HepG2 (cell line): ENCODE measurements around the gene MRM1. TPM values are rescaled to one million over a fixed set of nuclear protein-coding genes. Genes with fewer than 3 reads are reported as not detected.

Experiments used
- FOXO1 ChIP-seq: sonication (generic); formaldehyde crosslinking; IDR thresholded peaks from 2 replicates; pipeline ENCODE4 v1.4.0; 2020; ENCODE audit warnings: missing genetic modification reagents
- KLF6 ChIP-seq: IDR thresholded peaks from 2 replicates; pipeline ENCODE4 v1.8.0; 2016; ENCODE audit warnings: missing biosample characterization, missing genetic modification reagents
- NCOR1 ChIP-seq: fragments of 200-600 bp; sonication (generic); IDR thresholded peaks from 2 replicates; pipeline ENCODE4 v1.7.0; 2017; ENCODE audit warnings: antibody characterized with exemption, low read length, borderline replicate concordance
- TCF12 ChIP-seq, 2 experiments: fragments of 450-650 bp in 1 of 2; sonication (generic) in 1 of 2; formaldehyde crosslinking in 1 of 2; IDR thresholded peaks; 2 replicates each; pipeline versions ENCODE4 v1.6.1 to v1.8.0; 2017 to 2022; ENCODE audit warnings: antibody characterized with exemption in 1 of 2, mild to moderate bottlenecking in 1 of 2, missing genetic modification reagents in 1 of 2, moderate library complexity in 1 of 2
- ZNF317 ChIP-seq: sonication (generic); formaldehyde crosslinking; IDR thresholded peaks from 2 replicates; pipeline ENCODE4 v1.5.0; 2020; ENCODE audit warnings: mild to moderate bottlenecking, missing genetic modification reagents
- ZNF432 ChIP-seq: sonication (generic); formaldehyde crosslinking; IDR thresholded peaks from 2 replicates; pipeline ENCODE4 v1.5.0; 2020; ENCODE audit warnings: missing genetic modification reagents, mild to moderate bottlenecking, borderline replicate concordance
- polyA plus RNA-seq, 8 experiments: library from polyadenylated mRNA; depleted of rRNA in 3 of 8; stranded (reverse) in 7 of 8; unstranded in 1 of 8; fragments of >200 nt; fragmentation: Illumina TruSeq in 4 of 8; extraction: Trizol in 4 of 8; gene quantifications; 2 replicates each; pipeline versions ENCODE4 v1.2.1 to v1.2.3, GENCODE V29; 2011 to 2016; ENCODE audit warnings: low read depth in 4 of 8, missing spikeins in 1 of 8, mixed read lengths in 1 of 8; ENCODE audit not compliant: insufficient read depth in 1 of 8
- total RNA-seq, 5 experiments: library from RNA; depleted of rRNA; stranded (reverse); fragments of >200 nt; fragmentation: Illumina TruSeq; extraction: Trizol; gene quantifications; 2 replicates each; pipeline ENCODE4 v1.2.3, GENCODE V29; 2016; ENCODE audit warnings: low read depth in 1 of 5
- TF ChIP-seq, protein P1 (sequence below): sonication (generic); formaldehyde crosslinking; IDR thresholded peaks from 2 replicates; pipeline ENCODE4 v1.8.1; 2023; ENCODE audit warnings: mild to moderate bottlenecking, moderate library complexity, missing genetic modification reagents
- TF ChIP-seq, protein P2 (sequence below): IDR thresholded peaks from 2 replicates; pipeline ENCODE4 v1.6.1; 2016; ENCODE audit warnings: low read depth, missing genetic modification reagents, missing compliant biosample characterization
- TF ChIP-seq, protein P3 (sequence below): sonication (generic); formaldehyde crosslinking; IDR thresholded peaks from 2 replicates; pipeline ENCODE4 v1.4.0; 2020; ENCODE audit warnings: missing genetic modification reagents, borderline replicate concordance
- TF ChIP-seq, protein P4 (sequence below): sonication (generic); formaldehyde crosslinking; IDR thresholded peaks from 2 replicates; pipeline ENCODE4 v1.4.0; 2020; ENCODE audit warnings: mild to moderate bottlenecking, missing genetic modification reagents
- TF ChIP-seq, protein P5 (sequence below): sonication (generic); formaldehyde crosslinking; IDR thresholded peaks from 2 replicates; pipeline ENCODE4 v1.4.0; 2020; ENCODE audit warnings: mild to moderate bottlenecking, low read depth, missing genetic modification reagents

MRM1 gene
- total and polyA plus RNA-seq, 2 of the 13 experiments (the other 11 are each of a cell fraction or from before 2014, with no cell fraction given) = 4.1 to 11.3 TPM

DNA sequence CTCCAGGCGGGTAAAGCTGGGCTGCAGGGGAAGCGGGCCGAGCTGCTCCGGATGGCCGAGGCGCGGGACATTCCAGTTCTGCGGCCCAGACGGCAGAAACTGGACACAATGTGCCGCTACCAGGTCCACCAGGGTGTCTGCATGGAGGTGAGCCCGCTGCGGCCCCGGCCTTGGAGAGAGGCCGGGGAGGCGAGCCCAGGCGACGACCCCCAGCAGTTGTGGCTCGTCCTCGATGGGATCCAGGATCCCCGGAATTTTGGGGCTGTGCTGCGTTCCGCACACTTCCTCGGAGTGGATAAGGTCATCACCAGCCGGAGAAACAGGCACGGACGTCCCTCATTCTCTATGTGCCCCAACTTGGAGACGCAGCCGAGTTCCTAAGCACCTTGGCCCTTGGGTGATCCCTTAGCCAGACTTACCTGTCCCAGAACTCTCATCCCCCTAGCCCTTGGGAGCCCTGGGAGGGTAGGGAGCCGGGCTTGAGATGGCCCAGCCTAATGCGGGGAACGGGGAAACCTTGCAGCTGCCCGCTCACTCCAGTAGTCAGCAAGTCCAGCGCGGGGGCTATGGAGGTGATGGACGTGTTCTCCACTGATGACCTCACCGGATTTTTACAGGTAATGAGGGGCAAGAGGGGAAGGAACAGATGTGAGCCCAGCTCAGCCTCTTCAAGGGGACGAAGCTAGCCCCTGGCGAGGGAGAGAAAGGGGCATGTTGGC lies 806 bp downstream of the MRM1 start (continued):
- TF ChIP-seq, protein P1, sequence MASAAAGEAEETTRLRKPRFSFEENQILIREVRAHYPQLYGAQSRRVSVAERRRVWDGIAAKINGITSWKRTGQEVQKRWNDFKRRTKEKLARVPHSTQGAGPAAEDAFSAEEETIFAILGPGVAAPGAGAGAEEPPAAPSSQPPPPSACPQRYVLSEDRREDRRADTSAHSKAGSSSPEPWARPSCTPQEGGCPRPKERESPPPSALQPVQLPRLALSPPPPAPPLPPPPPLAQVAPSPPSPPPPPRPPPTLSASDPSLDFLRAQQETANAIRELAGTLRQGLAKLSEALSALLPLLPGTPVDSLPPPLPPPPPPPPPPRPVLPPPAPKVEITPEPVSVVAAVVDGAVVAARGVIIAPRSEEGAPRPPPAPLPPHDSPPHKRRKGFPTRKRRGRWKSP = 0 out of 2 replicates have a peak, but pooled peaks have one; percentile 46
- TF ChIP-seq ZNF432 = no peak
- 0 out of 2 replicates have a peak, but pooled peaks have one; percentile 1 for TF ChIP-seq FOXO1 (CRISPR knock-in tag)
- no peak for TF ChIP-seq TCF12 (IDR thresholded peaks at IDR 0.05)
- TF ChIP-seq TCF12 (CRISPR knock-in tag; IDR thresholded peaks at IDR 0.05) = 0 out of 2 replicates have a peak, but pooled peaks have one; percentile 9
- no peak for TF ChIP-seq NCOR1
- TF ChIP-seq, protein P2, sequence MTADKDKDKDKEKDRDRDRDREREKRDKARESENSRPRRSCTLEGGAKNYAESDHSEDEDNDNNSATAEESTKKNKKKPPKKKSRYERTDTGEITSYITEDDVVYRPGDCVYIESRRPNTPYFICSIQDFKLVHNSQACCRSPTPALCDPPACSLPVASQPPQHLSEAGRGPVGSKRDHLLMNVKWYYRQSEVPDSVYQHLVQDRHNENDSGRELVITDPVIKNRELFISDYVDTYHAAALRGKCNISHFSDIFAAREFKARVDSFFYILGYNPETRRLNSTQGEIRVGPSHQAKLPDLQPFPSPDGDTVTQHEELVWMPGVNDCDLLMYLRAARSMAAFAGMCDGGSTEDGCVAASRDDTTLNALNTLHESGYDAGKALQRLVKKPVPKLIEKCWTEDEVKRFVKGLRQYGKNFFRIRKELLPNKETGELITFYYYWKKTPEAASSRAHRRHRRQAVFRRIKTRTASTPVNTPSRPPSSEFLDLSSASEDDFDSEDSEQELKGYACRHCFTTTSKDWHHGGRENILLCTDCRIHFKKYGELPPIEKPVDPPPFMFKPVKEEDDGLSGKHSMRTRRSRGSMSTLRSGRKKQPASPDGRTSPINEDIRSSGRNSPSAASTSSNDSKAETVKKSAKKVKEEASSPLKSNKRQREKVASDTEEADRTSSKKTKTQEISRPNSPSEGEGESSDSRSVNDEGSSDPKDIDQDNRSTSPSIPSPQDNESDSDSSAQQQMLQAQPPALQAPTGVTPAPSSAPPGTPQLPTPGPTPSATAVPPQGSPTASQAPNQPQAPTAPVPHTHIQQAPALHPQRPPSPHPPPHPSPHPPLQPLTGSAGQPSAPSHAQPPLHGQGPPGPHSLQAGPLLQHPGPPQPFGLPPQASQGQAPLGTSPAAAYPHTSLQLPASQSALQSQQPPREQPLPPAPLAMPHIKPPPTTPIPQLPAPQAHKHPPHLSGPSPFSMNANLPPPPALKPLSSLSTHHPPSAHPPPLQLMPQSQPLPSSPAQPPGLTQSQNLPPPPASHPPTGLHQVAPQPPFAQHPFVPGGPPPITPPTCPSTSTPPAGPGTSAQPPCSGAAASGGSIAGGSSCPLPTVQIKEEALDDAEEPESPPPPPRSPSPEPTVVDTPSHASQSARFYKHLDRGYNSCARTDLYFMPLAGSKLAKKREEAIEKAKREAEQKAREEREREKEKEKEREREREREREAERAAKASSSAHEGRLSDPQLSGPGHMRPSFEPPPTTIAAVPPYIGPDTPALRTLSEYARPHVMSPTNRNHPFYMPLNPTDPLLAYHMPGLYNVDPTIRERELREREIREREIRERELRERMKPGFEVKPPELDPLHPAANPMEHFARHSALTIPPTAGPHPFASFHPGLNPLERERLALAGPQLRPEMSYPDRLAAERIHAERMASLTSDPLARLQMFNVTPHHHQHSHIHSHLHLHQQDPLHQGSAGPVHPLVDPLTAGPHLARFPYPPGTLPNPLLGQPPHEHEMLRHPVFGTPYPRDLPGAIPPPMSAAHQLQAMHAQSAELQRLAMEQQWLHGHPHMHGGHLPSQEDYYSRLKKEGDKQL (CRISPR knock-in tag) = no peak
- TF ChIP-seq ZNF317 = no peak
- TF ChIP-seq, protein P3, sequence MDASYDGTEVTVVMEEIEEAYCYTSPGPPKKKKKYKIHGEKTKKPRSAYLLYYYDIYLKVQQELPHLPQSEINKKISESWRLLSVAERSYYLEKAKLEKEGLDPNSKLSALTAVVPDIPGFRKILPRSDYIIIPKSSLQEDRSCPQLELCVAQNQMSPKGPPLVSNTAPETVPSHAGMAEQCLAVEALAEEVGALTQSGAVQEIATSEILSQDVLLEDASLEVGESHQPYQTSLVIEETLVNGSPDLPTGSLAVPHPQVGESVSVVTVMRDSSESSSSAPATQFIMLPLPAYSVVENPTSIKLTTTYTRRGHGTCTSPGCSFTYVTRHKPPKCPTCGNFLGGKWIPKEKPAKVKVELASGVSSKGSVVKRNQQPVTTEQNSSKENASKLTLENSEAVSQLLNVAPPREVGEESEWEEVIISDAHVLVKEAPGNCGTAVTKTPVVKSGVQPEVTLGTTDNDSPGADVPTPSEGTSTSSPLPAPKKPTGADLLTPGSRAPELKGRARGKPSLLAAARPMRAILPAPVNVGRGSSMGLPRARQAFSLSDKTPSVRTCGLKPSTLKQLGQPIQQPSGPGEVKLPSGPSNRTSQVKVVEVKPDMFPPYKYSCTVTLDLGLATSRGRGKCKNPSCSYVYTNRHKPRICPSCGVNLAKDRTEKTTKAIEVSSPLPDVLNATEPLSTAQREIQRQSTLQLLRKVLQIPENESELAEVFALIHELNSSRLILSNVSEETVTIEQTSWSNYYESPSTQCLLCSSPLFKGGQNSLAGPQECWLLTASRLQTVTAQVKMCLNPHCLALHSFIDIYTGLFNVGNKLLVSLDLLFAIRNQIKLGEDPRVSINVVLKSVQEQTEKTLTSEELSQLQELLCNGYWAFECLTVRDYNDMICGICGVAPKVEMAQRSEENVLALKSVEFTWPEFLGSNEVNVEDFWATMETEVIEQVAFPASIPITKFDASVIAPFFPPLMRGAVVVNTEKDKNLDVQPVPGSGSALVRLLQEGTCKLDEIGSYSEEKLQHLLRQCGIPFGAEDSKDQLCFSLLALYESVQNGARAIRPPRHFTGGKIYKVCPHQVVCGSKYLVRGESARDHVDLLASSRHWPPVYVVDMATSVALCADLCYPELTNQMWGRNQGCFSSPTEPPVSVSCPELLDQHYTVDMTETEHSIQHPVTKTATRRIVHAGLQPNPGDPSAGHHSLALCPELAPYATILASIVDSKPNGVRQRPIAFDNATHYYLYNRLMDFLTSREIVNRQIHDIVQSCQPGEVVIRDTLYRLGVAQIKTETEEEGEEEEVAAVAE (CRISPR knock-in tag) = no peak
- TF ChIP-seq, protein P4, sequence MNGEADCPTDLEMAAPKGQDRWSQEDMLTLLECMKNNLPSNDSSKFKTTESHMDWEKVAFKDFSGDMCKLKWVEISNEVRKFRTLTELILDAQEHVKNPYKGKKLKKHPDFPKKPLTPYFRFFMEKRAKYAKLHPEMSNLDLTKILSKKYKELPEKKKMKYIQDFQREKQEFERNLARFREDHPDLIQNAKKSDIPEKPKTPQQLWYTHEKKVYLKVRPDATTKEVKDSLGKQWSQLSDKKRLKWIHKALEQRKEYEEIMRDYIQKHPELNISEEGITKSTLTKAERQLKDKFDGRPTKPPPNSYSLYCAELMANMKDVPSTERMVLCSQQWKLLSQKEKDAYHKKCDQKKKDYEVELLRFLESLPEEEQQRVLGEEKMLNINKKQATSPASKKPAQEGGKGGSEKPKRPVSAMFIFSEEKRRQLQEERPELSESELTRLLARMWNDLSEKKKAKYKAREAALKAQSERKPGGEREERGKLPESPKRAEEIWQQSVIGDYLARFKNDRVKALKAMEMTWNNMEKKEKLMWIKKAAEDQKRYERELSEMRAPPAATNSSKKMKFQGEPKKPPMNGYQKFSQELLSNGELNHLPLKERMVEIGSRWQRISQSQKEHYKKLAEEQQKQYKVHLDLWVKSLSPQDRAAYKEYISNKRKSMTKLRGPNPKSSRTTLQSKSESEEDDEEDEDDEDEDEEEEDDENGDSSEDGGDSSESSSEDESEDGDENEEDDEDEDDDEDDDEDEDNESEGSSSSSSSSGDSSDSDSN (CRISPR knock-in tag) = peak; percentile 49; the same call in 1 of the 2 replicates
- TF ChIP-seq, protein P5, sequence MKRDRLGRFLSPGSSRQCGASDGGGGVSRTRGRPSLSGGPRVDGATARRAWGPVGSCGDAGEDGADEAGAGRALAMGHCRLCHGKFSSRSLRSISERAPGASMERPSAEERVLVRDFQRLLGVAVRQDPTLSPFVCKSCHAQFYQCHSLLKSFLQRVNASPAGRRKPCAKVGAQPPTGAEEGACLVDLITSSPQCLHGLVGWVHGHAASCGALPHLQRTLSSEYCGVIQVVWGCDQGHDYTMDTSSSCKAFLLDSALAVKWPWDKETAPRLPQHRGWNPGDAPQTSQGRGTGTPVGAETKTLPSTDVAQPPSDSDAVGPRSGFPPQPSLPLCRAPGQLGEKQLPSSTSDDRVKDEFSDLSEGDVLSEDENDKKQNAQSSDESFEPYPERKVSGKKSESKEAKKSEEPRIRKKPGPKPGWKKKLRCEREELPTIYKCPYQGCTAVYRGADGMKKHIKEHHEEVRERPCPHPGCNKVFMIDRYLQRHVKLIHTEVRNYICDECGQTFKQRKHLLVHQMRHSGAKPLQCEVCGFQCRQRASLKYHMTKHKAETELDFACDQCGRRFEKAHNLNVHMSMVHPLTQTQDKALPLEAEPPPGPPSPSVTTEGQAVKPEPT (CRISPR knock-in tag) = no peak
- TF ChIP-seq KLF6 (CRISPR knock-in tag) = no peak
